Kidney (tissue), 14 donors: ENCODE measurements around the gene HIGD2A. TPM values are rescaled to one million over a fixed set of nuclear protein-coding genes. Genes with fewer than 3 reads are reported as not detected.

Experiments
- DNase-seq, 5 donors: peaks; one replicate each; pipeline ENCODE4 v3.0.0-alpha.2; 2013 to 2020
- FAIRE-seq: peaks from 2 replicates; lab custom pipeline; 2012; peaks lifted over from hg19 to GRCh38; lab: Jason Lieb, UNC
- H3K27ac ChIP-seq, 2 donors: one replicate each; pipeline ENCODE4 v1.7.0; 2013; ENCODE audit warnings: low read depth in 2 of 2, low read length in 2 of 2, inconsistent platforms in 1 of 2
- H3K27me3 ChIP-seq: one replicate; pipeline ENCODE4 v1.7.1; 2013; ENCODE audit warnings: low read length, inconsistent platforms; ENCODE audit not compliant: control insufficient read depth, insufficient read depth
- H3K36me3 ChIP-seq, 3 donors: one replicate each; pipeline versions ENCODE4 v1.7.0 to v1.7.1; 2013; ENCODE audit warnings: low read length in 3 of 3, control low read depth in 1 of 3, inconsistent platforms in 1 of 3; ENCODE audit not compliant: insufficient read depth in 3 of 3, control insufficient read depth in 2 of 3
- H3K4me1 ChIP-seq, 3 donors: one replicate each; pipeline versions ENCODE4 v1.7.0 to v1.7.1; 2013; ENCODE audit warnings: low read length in 3 of 3, inconsistent platforms in 1 of 3, low read depth in 1 of 3; ENCODE audit not compliant: control insufficient read depth in 2 of 3, insufficient read depth in 2 of 3
- H3K4me3 ChIP-seq, 3 donors: one replicate each; pipeline versions ENCODE4 v1.7.0 to v1.8.1; 2013; ENCODE audit warnings: low read length in 3 of 3, control low read depth in 1 of 3, inconsistent platforms in 1 of 3
- H3K9ac ChIP-seq, 3 donors: one replicate each; pipeline versions ENCODE4 v1.7.0 to v1.7.1; 2013; ENCODE audit warnings: low read length in 3 of 3, control low read depth in 1 of 3, inconsistent platforms in 1 of 3
- H3K9me3 ChIP-seq, 3 donors: one replicate each; pipeline versions ENCODE4 v1.7.0 to v1.7.1; 2013; ENCODE audit warnings: low read length in 3 of 3, control low read depth in 1 of 3, inconsistent platforms in 1 of 3; ENCODE audit not compliant: control insufficient read depth in 2 of 3, insufficient read depth in 1 of 3
- CTCF ChIP-seq: IDR thresholded peaks from 3 replicates; pipeline ENCODE4 v1.5.1; 2012; ENCODE audit warnings: mild to moderate bottlenecking, moderate library complexity, borderline replicate concordance; ENCODE audit not compliant: insufficient read depth; ENCODE audit errors: extremely low read depth
- intact Hi-C: fragments of 100-400 bp; cut with DNase I; formaldehyde crosslinking; loops from one replicate; pipeline ENCODE4 v1.11.1; 2022
- polyA plus RNA-seq: library from polyadenylated mRNA; stranded (reverse); fragments of 350-450 nt; fragmentation: Illumina TruSeq; extraction: RNeasy Lipid Tissue Mini Kit (QIAGEN cat#74804); gene quantifications from one replicate; pipeline ENCODE4 v1.2.3, GENCODE V29; 2014; ENCODE audit warnings: low read depth, low replicate concordance; ENCODE audit not compliant: insufficient read depth
- total RNA-seq: library from RNA; stranded (reverse); fragmentation: NEBNext Ultra II Directional; extraction: Animal tissue kit (Norgen Biotek cat#: 25700); gene quantifications from one replicate; pipeline ENCODE4 v1.2.1, GENCODE V29; 2021
- donor health status: control.
- donor health status: control.
- donor health status: control.
- donor health status: control.
- donor health status: control.
- donor health status: DM: yes; HTN: yes; CAD: no.
- donor health status: Normal renal cell carcinoma (clear cell type).

Gene HIGD2A
- total and polyA plus RNA-seq, 2 donors from 2014 or later: 105 to 344 TPM

DNA sequence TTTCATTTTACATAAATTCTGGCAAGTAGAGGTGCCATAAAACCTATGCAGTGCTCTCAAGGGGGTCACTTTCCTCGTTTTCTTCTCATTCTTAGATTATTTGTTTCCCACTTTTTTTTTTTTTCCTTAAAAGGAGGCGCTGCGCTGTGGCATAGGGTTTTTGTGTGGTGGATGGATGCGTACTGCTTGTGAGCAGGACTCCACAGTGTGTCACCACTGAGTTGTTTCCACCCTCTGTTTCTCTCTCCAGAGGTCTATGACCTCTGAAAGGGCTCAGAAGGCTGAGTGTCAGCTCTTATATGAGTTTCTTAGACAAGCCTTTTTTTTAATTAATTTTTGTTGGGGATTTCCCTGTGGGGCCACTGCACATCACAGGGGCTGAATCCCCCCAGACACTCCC is 41.4 kb downstream of the HIGD2A start:
- Histone ChIP-seq H3K4me3 (no peak overlapping the region), H3K36me3 (no peaks in the 10 kb centered on the region), H3K9me3 (no peaks in the 10 kb centered on the region), H3K27ac (no peak overlapping the region), H3K9ac (no peak overlapping the region), H3K4me1 (no peaks in the 10 kb centered on the region), H3K27me3 (no peaks in the 10 kb centered on the region)
- FAIRE-seq (no peak), DNase-seq (no peak)
- intact Hi-C loops: no loop called here
- TF ChIP-seq CTCF: no peak

GRCh38 chr5:176432707-176433106 is 44.2 kb downstream of the HIGD2A start:
- H3K9me3 ChIP-seq: no peaks in the 10 kb centered on the region
- FAIRE-seq: no peak
- no peak overlapping the region for H3K9ac ChIP-seq
- intact Hi-C loops: no loop called here
- no peak overlapping the region for H3K27ac ChIP-seq
- no peak for TF ChIP-seq CTCF
- no peaks in the 10 kb centered on the region for H3K36me3 ChIP-seq
- H3K4me3 ChIP-seq: no peak overlapping the region
- no peak for DNase-seq
- H3K4me1 ChIP-seq: no peaks in the 10 kb centered on the region
- no peaks in the 10 kb centered on the region for H3K27me3 ChIP-seq

DNA sequence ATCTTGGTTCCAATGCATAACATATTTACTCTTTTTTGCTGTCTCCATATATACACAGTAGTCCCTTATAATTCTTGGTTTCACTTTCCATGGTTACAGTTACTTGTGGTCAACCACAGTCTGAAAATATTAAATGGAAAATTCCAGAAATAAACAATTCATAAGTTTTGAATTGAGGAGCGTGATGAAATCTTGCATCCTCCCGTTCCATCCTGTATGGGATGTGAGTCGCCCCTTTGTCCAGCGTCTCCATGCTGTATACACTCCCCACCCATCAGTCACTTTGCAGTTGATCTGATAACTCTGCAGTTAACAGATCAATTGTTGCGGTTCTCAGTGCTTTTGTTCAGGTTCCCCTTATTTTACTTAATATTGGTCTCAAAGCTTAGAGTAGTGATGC is 48.1 kb downstream of the HIGD2A start:
- TF ChIP-seq CTCF: no peak
- FAIRE-seq (no peak), DNase-seq (no peak)
- H3K4me1 ChIP-seq: no peaks in the 10 kb centered on the region
- intact Hi-C loops: no loop called here
- no peaks in the 10 kb centered on the region for H3K27me3 ChIP-seq
- no peak overlapping the region for H3K27ac ChIP-seq
- H3K9me3 ChIP-seq: no peaks in the 10 kb centered on the region
- peak overlapping the region in 1 of 3 donors; percentile 3 for H3K4me3 ChIP-seq
- H3K9ac ChIP-seq: no peak overlapping the region
- H3K36me3 ChIP-seq: no peaks in the 10 kb centered on the region

DNA sequence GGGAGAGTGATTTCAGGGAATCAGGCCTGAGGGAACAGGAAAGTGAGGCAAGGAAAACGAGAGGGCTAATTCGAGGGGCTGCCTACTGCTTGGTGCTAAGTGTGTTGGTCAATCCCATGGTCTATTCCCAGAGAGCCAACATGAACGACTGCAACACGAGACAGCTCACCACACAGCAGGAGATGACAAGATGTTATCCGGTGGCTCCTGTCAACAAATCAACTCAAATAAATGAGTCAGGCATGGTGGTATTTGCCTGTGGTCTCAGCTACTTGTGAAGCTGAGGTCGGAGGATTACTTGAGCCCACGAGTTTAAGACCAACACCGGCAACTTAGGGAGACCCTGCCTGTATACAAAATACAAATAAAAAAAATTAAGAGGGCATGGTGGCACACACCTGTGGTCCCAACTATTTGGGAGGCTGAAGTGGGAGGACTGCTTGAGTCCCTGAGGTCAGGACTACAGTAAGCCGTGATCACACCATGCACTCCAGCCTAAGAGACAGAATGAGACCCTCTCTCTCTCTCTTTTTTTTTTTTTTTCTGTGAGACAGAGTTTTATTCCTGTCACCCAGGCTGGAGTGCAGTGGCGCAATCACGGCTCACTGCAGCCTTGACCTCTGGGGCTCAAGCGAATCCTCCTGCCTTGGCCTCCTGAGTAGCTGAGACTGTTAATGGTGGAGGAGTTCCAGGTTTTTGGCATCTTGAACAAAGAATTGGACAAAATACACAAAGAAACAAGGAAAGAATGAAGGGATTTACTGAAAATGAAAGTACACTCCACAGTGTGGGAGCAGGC is 50.6 kb downstream of the HIGD2A start:
- no peak for TF ChIP-seq CTCF
- Histone ChIP-seq H3K9me3 (no peaks in the 10 kb centered on the region), H3K4me1 (no peaks in the 10 kb centered on the region), H3K27ac (no peak overlapping the region), H3K27me3 (no peaks in the 10 kb centered on the region), H3K36me3 (no peaks in the 10 kb centered on the region), H3K4me3 (no peak overlapping the region), H3K9ac (no peak overlapping the region)
- FAIRE-seq: no peak
- intact Hi-C loops: no loop called here
- no peak for DNase-seq
